Natural killer cell (primary cell): ENCODE data around the gene NDUFS6. TPM values are rescaled to one million over a fixed set of nuclear protein-coding genes. Genes with fewer than 3 reads are reported as not detected.
A peak's percentile ranks its signal among the peaks of the same experiment; 100 is the strongest.

Source experiments
- ATAC-seq, 3 donors: fragments of 150-1000 bp in 2 of 3; fragments of 200-7000 bp in 1 of 3; cut with Tn5 transposase; 1 replicate in 1 of 3; 2 replicates in 2 of 3; pipeline ENCODE4 v1.10.0; 2021; ENCODE audit warnings: mild to moderate bottlenecking in 2 of 3, moderate library complexity in 2 of 3
- DNase-seq, 2 donors: peaks; one replicate each; pipeline versions ENCODE4 v3.0.0 to v3.0.0-alpha.2; 2013 to 2021; ENCODE audit warnings: mixed read lengths in 1 of 2
- H3K27ac ChIP-seq: one replicate; pipeline ENCODE4 v1.5.1; 2013; ENCODE audit warnings: mild to moderate bottlenecking, low read length
- H3K27me3 ChIP-seq: one replicate; pipeline ENCODE4 v1.6.1; 2013; ENCODE audit warnings: low read length; ENCODE audit not compliant: control insufficient read depth, insufficient read depth
- H3K36me3 ChIP-seq: one replicate; pipeline ENCODE4 v1.6.1; 2013; ENCODE audit warnings: low read length; ENCODE audit not compliant: control insufficient read depth, insufficient read depth
- H3K4me1 ChIP-seq: one replicate; pipeline ENCODE4 v1.6.1; 2013; ENCODE audit warnings: low read length; ENCODE audit not compliant: control insufficient read depth, insufficient read depth
- H3K4me3 ChIP-seq: one replicate; pipeline ENCODE4 v1.5.1; 2013; ENCODE audit warnings: low read length
- H3K9me3 ChIP-seq: one replicate; pipeline ENCODE4 v1.6.1; 2013; ENCODE audit warnings: low read length; ENCODE audit not compliant: control insufficient read depth, insufficient read depth
- H3K27ac Mint-ChIP-seq, 2 donors: one replicate each; pipeline ENCODE4 v1.8.0; 2022; ENCODE audit warnings: mild to moderate bottlenecking in 2 of 2, mixed read lengths in 2 of 2, moderate library complexity in 1 of 2
- H3K27me3 Mint-ChIP-seq, 2 donors: one replicate each; pipeline ENCODE4 v1.8.0; 2022; ENCODE audit warnings: low read depth in 2 of 2, mixed read lengths in 2 of 2
- H3K36me3 Mint-ChIP-seq: one replicate; pipeline ENCODE4 v1.8.0; 2022; ENCODE audit warnings: mixed read lengths
- H3K4me1 Mint-ChIP-seq, 2 donors: one replicate each; pipeline ENCODE4 v1.8.0; 2022; ENCODE audit warnings: mixed read lengths in 2 of 2
- H3K4me3 Mint-ChIP-seq: one replicate; pipeline ENCODE4 v1.8.0; 2022; ENCODE audit warnings: mild to moderate bottlenecking, moderate library complexity, mixed read lengths
- H3K9me3 Mint-ChIP-seq, 2 donors: one replicate each; pipeline ENCODE4 v1.8.0; 2022; ENCODE audit warnings: mixed read lengths in 2 of 2
- CTCF ChIP-seq: fragments of 200-600 bp; IDR thresholded peaks from one replicate; pipeline ENCODE4 v1.8.0; 2022; ENCODE audit warnings: antibody characterized with exemption
- WGBS: methylation state at CpG from one replicate; pipeline ENCODE4 v1.1.7; 2013; ENCODE audit warnings: missing lambda C conversion rate; ENCODE audit not compliant: insufficient coverage; 5-methylcytosine and 5-hydroxymethylcytosine counted together
- intact Hi-C: fragments of 100-400 bp; cut with micrococcal nuclease; formaldehyde crosslinking; loops from one replicate; pipeline ENCODE4 v1.14.2; 2022
- total RNA-seq, 4 donors: library from RNA; stranded (reverse); fragments of 120-200 nt in 1 of 4; gene quantifications; one replicate each; pipeline versions ENCODE4 v1.2.3 to v1.2.4, GENCODE V29; 2013 to 2022

NDUFS6 gene
- total RNA-seq, 3 donors from 2014 or later (not counting 1 experiment from before 2014, with no cell fraction given) = 19.2 to 25.9 (median 22.5) TPM

GRCh38 chr5:1782385-1783215, 18.6 kb upstream of the NDUFS6 start:
- Mint-ChIP-seq H3K27ac (no peak overlapping the region), H3K4me3 (no peak overlapping the region)

DNA sequence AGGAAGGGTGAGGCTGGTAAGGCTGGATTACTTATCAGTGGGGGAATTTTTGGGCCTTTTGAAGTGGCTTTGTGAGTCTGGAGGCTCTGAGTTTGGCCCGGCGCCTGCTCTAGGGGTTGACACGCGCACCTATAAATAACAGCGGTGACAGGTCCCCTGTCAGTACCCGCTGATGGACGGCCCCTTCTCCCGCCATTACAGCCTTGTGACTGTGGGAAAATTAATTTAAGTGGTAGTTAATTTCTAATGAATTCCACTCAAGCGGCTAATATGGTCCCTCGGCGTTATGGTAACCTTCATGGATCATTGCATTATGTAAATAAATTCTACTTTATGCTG, 18.0 kb upstream of the NDUFS6 start:
- TF ChIP-seq CTCF = no peak
- Mint-ChIP-seq H3K4me3 (no peak overlapping the region), H3K4me1 (peaks cover 0 to 6% of the 10 kb centered on the region in 2 donors), H3K9me3 (no peaks in the 10 kb centered on the region), H3K27ac (no peak overlapping the region), H3K36me3 (no peaks in the 10 kb centered on the region), H3K27me3 (peaks cover 13 to 18% of the 10 kb centered on the region in 2 donors)
- 39% methylated on average over 11 of the region's 11 CpGs for WGBS
- no peaks in the 10 kb centered on the region for H3K36me3 ChIP-seq
- H3K4me3 ChIP-seq = no peak overlapping the region
- no peaks in the 10 kb centered on the region for H3K9me3 ChIP-seq
- DNase-seq (peak in 1 of 2 donors; percentile 45), ATAC-seq (no peak)
- intact Hi-C loops = no loop called here
- H3K27me3 ChIP-seq = no peaks in the 10 kb centered on the region
- no peak overlapping the region for H3K27ac ChIP-seq
- H3K4me1 ChIP-seq = peaks cover 6% of the 10 kb centered on the region

More at GRCh38 chr5:1782385-1783215, 18.6 kb upstream of the NDUFS6 start:
- 72% methylated on average over 14 of the region's 14 CpGs for WGBS
- Histone ChIP-seq H3K9me3 (no peaks in the 10 kb centered on the region), H3K27me3 (no peaks in the 10 kb centered on the region), H3K27ac (no peak overlapping the region), H3K36me3 (no peaks in the 10 kb centered on the region), H3K4me1 (peaks cover 6% of the 10 kb centered on the region), H3K4me3 (no peak overlapping the region)
- ATAC-seq (peak in 1 of 3 donors; percentile 21), DNase-seq (no peak)
- Mint-ChIP-seq H3K9me3 (no peaks in the 10 kb centered on the region), H3K4me1 (peaks cover 0 to under 1% of the 10 kb centered on the region in 2 donors), H3K36me3 (no peaks in the 10 kb centered on the region), H3K27me3 (peaks cover 9 to 14% of the 10 kb centered on the region in 2 donors)
- TF ChIP-seq CTCF = no peak
- intact Hi-C loops = no loop called here

GRCh38 chr5:1784197-1785050, 16.8 kb upstream of the NDUFS6 start:
- Histone ChIP-seq H3K36me3 (no peaks in the 10 kb centered on the region), H3K27ac (no peak overlapping the region), H3K27me3 (no peaks in the 10 kb centered on the region), H3K9me3 (no peaks in the 10 kb centered on the region), H3K4me3 (no peak overlapping the region), H3K4me1 (peaks cover 6% of the 10 kb centered on the region)
- no peaks in the 10 kb centered on the region for H3K9me3 Mint-ChIP-seq
- H3K4me1 Mint-ChIP-seq = peaks cover 0 to 7% of the 10 kb centered on the region in 2 donors
- WGBS = 83% methylated on average over 20 of the region's 20 CpGs
- ATAC-seq (no peak), DNase-seq (no peak)
- H3K27me3 Mint-ChIP-seq = peaks cover 14 to 15% of the 10 kb centered on the region in 2 donors
- H3K4me3 Mint-ChIP-seq = no peak overlapping the region
- TF ChIP-seq CTCF = no peak
- intact Hi-C loops = no loop called here
- no peaks in the 10 kb centered on the region for H3K36me3 Mint-ChIP-seq
- no peak overlapping the region for H3K27ac Mint-ChIP-seq
